Natural killer cell (primary cell): ENCODE results near the gene BLACAT1. TPM values are rescaled to one million over a fixed set of nuclear protein-coding genes. Genes with fewer than 3 reads are reported as not detected.

ENCODE experiments used
- ATAC-seq, 3 donors: fragments of 150-1000 bp in 2 of 3; fragments of 200-7000 bp in 1 of 3; cut with Tn5 transposase; 1 replicate in 1 of 3; 2 replicates in 2 of 3; pipeline ENCODE4 v1.10.0; 2021; ENCODE audit warnings: mild to moderate bottlenecking in 2 of 3, moderate library complexity in 2 of 3
- DNase-seq, 2 donors: peaks; one replicate each; pipeline versions ENCODE4 v3.0.0 to v3.0.0-alpha.2; 2013 to 2021; ENCODE audit warnings: mixed read lengths in 1 of 2
- H3K27ac ChIP-seq: one replicate; pipeline ENCODE4 v1.5.1; 2013; ENCODE audit warnings: mild to moderate bottlenecking, low read length
- H3K27me3 ChIP-seq: one replicate; pipeline ENCODE4 v1.6.1; 2013; ENCODE audit warnings: low read length; ENCODE audit not compliant: control insufficient read depth, insufficient read depth
- H3K36me3 ChIP-seq: one replicate; pipeline ENCODE4 v1.6.1; 2013; ENCODE audit warnings: low read length; ENCODE audit not compliant: control insufficient read depth, insufficient read depth
- H3K4me1 ChIP-seq: one replicate; pipeline ENCODE4 v1.6.1; 2013; ENCODE audit warnings: low read length; ENCODE audit not compliant: control insufficient read depth, insufficient read depth
- H3K4me3 ChIP-seq: one replicate; pipeline ENCODE4 v1.5.1; 2013; ENCODE audit warnings: low read length
- H3K9me3 ChIP-seq: one replicate; pipeline ENCODE4 v1.6.1; 2013; ENCODE audit warnings: low read length; ENCODE audit not compliant: control insufficient read depth, insufficient read depth
- H3K27ac Mint-ChIP-seq, 2 donors: one replicate each; pipeline ENCODE4 v1.8.0; 2022; ENCODE audit warnings: mild to moderate bottlenecking in 2 of 2, mixed read lengths in 2 of 2, moderate library complexity in 1 of 2
- H3K27me3 Mint-ChIP-seq, 2 donors: one replicate each; pipeline ENCODE4 v1.8.0; 2022; ENCODE audit warnings: low read depth in 2 of 2, mixed read lengths in 2 of 2
- H3K36me3 Mint-ChIP-seq: one replicate; pipeline ENCODE4 v1.8.0; 2022; ENCODE audit warnings: mixed read lengths
- H3K4me1 Mint-ChIP-seq, 2 donors: one replicate each; pipeline ENCODE4 v1.8.0; 2022; ENCODE audit warnings: mixed read lengths in 2 of 2
- H3K4me3 Mint-ChIP-seq: one replicate; pipeline ENCODE4 v1.8.0; 2022; ENCODE audit warnings: mild to moderate bottlenecking, moderate library complexity, mixed read lengths
- H3K9me3 Mint-ChIP-seq, 2 donors: one replicate each; pipeline ENCODE4 v1.8.0; 2022; ENCODE audit warnings: mixed read lengths in 2 of 2
- WGBS: methylation state at CpG from one replicate; pipeline ENCODE4 v1.1.7; 2013; ENCODE audit warnings: missing lambda C conversion rate; ENCODE audit not compliant: insufficient coverage; 5-methylcytosine and 5-hydroxymethylcytosine counted together
- intact Hi-C: fragments of 100-400 bp; cut with micrococcal nuclease; formaldehyde crosslinking; loops from one replicate; pipeline ENCODE4 v1.14.2; 2022
- total RNA-seq, 4 donors: library from RNA; stranded (reverse); fragments of 120-200 nt in 1 of 4; gene quantifications; one replicate each; pipeline versions ENCODE4 v1.2.3 to v1.2.4, GENCODE V29; 2013 to 2022
- TF ChIP-seq, protein P1 (sequence below): fragments of 200-600 bp; IDR thresholded peaks from one replicate; pipeline ENCODE4 v1.8.0; 2022; ENCODE audit warnings: antibody characterized with exemption

The BLACAT1 gene
- total RNA-seq, 3 donors from 2014 or later (not counting 1 experiment from before 2014, with no cell fraction given), result 0.09 to 0.13 TPM; not detected in 1

DNA sequence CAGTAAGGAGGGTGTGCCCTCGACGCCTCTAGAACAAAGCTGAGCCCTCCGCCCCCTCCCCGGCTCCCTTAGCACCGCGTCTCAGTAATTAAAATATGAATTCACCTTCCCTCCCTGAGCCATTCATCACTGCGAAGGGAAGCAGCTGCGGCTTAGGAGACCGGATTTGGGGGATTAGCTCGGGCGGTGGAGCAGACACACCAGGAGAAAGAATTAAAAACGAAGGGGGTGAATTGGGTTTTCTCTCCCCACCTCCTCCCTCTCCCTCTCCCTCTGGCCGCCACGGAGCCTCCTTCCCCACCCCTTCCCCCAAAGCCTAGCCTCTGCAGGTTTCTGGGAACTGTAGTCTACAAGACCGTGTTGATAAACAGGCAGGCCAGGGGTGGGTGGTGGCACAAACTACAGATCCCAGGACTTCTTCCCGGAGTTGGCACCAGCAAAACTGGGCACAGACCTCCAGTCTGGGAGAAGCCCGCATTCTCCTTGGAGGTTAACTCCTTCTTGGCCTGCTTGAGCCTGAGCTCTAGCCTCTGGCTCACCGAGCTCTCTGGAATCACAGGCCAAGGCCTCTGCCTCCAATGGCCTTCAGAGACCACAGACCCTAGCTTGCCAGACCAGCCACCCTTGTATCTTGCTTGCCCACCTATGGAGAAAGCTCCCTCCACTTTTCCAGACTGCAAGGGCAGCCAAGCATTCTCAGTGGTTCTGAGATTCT lies 10.8 kb downstream of the BLACAT1 start:
- H3K4me1 Mint-ChIP-seq, result peaks cover 18 to 20% of the 10 kb centered on the region in 2 donors
- peaks cover 31% of the 10 kb centered on the region for H3K4me1 ChIP-seq
- H3K36me3 Mint-ChIP-seq, result no peaks in the 10 kb centered on the region
- TF ChIP-seq, protein P1, sequence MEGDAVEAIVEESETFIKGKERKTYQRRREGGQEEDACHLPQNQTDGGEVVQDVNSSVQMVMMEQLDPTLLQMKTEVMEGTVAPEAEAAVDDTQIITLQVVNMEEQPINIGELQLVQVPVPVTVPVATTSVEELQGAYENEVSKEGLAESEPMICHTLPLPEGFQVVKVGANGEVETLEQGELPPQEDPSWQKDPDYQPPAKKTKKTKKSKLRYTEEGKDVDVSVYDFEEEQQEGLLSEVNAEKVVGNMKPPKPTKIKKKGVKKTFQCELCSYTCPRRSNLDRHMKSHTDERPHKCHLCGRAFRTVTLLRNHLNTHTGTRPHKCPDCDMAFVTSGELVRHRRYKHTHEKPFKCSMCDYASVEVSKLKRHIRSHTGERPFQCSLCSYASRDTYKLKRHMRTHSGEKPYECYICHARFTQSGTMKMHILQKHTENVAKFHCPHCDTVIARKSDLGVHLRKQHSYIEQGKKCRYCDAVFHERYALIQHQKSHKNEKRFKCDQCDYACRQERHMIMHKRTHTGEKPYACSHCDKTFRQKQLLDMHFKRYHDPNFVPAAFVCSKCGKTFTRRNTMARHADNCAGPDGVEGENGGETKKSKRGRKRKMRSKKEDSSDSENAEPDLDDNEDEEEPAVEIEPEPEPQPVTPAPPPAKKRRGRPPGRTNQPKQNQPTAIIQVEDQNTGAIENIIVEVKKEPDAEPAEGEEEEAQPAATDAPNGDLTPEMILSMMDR, result no peak
- no peaks in the 10 kb centered on the region for H3K36me3 ChIP-seq
- no peaks in the 10 kb centered on the region for H3K9me3 Mint-ChIP-seq
- H3K27me3 Mint-ChIP-seq, result peaks cover 0 to 7% of the 10 kb centered on the region in 2 donors
- no peak overlapping the region for H3K4me3 ChIP-seq
- intact Hi-C loops, result no loop called here
- H3K27ac Mint-ChIP-seq, result no peak overlapping the region
- H3K4me3 Mint-ChIP-seq, result no peak overlapping the region
- no peaks in the 10 kb centered on the region for H3K9me3 ChIP-seq
- ATAC-seq (no peak), DNase-seq (no peak)
- no peaks in the 10 kb centered on the region for H3K27me3 ChIP-seq
- 32% methylated on average over 15 of the region's 18 CpGs for WGBS
- H3K27ac ChIP-seq, result no peak overlapping the region

DNA sequence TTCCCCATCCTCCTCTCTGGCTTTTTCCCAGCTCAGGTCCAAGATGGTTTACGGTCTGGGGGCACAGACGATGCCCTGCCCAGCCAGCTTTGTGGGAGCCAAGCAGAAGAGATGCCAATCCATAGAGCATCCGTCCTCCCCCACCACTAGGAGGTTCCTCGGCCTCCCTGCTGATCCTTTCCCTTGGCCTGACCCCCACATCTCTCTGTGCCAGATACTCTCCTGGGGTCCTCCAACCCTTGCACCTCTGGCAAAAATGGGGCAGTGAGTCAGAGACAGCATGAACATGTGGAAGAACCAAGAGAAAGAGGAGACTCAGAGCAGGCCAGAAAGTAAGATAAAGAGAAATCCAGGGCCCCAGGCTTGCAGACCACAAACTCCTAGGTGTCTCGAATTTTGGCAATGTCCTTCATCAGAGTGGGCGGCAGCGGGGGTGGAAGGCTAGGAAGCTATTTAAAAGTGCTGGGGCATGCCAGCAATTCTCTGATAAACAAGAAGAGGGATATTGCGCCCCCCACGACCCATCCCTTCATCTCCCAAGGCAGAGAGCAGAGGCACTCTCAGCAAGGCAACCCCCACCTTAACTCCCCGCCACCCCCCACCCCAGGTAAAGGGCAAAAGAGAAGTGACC lies 11.4 kb downstream of the BLACAT1 start:
- TF ChIP-seq, protein P1, result no peak
- intact Hi-C loops, result no loop called here
- no peak overlapping the region for H3K4me3 ChIP-seq
- ATAC-seq (no peak), DNase-seq (no peak)
- no peaks in the 10 kb centered on the region for H3K27me3 ChIP-seq
- Mint-ChIP-seq H3K9me3 (no peaks in the 10 kb centered on the region), H3K4me1 (peaks cover 23 to 25% of the 10 kb centered on the region in 2 donors), H3K36me3 (no peaks in the 10 kb centered on the region), H3K27ac (no peak overlapping the region), H3K4me3 (no peak overlapping the region), H3K27me3 (peaks cover 0 to 7% of the 10 kb centered on the region in 2 donors)
- no peaks in the 10 kb centered on the region for H3K36me3 ChIP-seq
- no peaks in the 10 kb centered on the region for H3K9me3 ChIP-seq
- H3K4me1 ChIP-seq, result peaks cover 35% of the 10 kb centered on the region
- H3K27ac ChIP-seq, result no peak overlapping the region
- WGBS, result 68% methylated on average over 9 of the region's 10 CpGs

DNA sequence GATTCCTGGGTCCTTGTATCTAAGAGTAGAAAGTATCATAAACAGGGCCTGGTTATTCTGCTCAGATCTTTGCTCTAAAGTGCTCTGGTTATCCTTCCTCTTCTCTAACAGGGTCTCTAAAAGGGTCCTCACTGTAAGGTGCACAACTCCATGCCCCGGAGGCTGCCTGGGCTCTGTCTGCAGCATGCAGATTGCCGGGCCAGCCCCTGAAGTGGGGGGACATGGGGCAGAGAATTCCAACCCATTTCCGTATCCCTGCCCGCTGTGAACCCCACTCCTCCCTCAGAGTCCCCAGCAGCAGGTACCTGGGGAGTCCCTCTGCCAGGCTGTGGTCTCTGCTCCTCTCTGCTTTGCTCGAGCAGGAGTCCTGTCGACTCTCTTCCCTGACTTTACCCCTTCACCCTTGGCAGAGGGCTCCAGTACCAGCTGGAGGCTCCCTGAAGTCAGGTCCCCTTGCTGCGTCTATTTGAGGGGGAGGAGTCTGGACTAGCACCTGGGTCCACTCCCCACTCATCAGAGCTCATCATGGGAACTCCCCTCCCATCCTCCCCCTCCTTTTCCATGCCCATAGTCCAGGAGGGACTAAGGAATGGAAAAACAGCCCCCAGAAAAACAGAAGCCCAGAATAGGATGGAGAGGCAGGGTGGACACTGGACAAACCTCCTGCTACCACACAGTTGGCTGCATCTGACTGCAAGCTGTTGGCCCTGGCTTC lies 12.1 kb downstream of the BLACAT1 start:
- Mint-ChIP-seq H3K9me3 (no peaks in the 10 kb centered on the region), H3K4me1 (peaks cover 24 to 29% of the 10 kb centered on the region in 2 donors), H3K27ac (no peak overlapping the region), H3K27me3 (peaks cover 0 to 9% of the 10 kb centered on the region in 2 donors), H3K36me3 (no peaks in the 10 kb centered on the region), H3K4me3 (no peak overlapping the region)
- peaks cover 38% of the 10 kb centered on the region for H3K4me1 ChIP-seq
- ATAC-seq (no peak), DNase-seq (no peak)
- no peaks in the 10 kb centered on the region for H3K36me3 ChIP-seq
- no peak overlapping the region for H3K4me3 ChIP-seq
- 63% methylated on average over 4 of the region's 7 CpGs for WGBS
- intact Hi-C loops, result no loop called here
- no peak overlapping the region for H3K27ac ChIP-seq
- TF ChIP-seq, protein P1, result no peak
- H3K27me3 ChIP-seq, result no peaks in the 10 kb centered on the region
- H3K9me3 ChIP-seq, result no peaks in the 10 kb centered on the region
